Activated T-cell treated with anti-CD3 and anti-CD28 coated beads, Interleukin-2, amount 50 U/mL, for 24 hours (primary cell): ENCODE data around the gene ZNF350.
A peak's percentile ranks its signal among the peaks of the same experiment; 100 is the strongest.
"Not testable (repeated sequence)": the region's sequence is repeated elsewhere in the genome, so short reads cannot be mapped to it uniquely, and the experiment has no call there.

Source experiments
- DNase-seq: peaks from one replicate; pipeline ENCODE4 v3.0.0-alpha.2; 2020
- H3K27ac Mint-ChIP-seq: 2 replicates; pipeline ENCODE4 v1.8.0; 2020; ENCODE audit warnings: mild to moderate bottlenecking, mixed read lengths
- H3K27me3 Mint-ChIP-seq: 2 replicates; pipeline ENCODE4 v1.8.0; 2020; ENCODE audit warnings: mixed read lengths
- H3K36me3 Mint-ChIP-seq: 2 replicates; pipeline ENCODE4 v1.8.0; 2020; ENCODE audit warnings: low read depth, mixed read lengths
- H3K4me1 Mint-ChIP-seq: 2 replicates; pipeline ENCODE4 v1.8.0; 2020; ENCODE audit warnings: low read depth, mixed read lengths
- H3K4me3 Mint-ChIP-seq: 2 replicates; pipeline ENCODE4 v1.8.0; 2020; ENCODE audit warnings: mild to moderate bottlenecking, moderate library complexity, mixed read lengths
- H3K9me3 Mint-ChIP-seq: 2 replicates; pipeline ENCODE4 v1.8.0; 2020; ENCODE audit warnings: mixed read lengths

ZNF350 gene

GRCh38 chr19:51986309-51987291 is at the start of gene ZNF350:
TSS of gene ZNF350 (minus strand) at chr19:51986840. CDS start at chr19:51974360, 12,480 bp downstream.
- peaks cover 24% of the 10 kb centered on the region for H3K4me1 Mint-ChIP-seq
- H3K27me3 Mint-ChIP-seq, result no peaks in the 10 kb centered on the region
- H3K4me3 Mint-ChIP-seq, result peak within 1 kb of the TSS; percentile 97
- H3K36me3 Mint-ChIP-seq, result peaks cover 78% of the 10 kb centered on the region
- peaks cover 63% of the 10 kb centered on the region for H3K9me3 Mint-ChIP-seq
- peak; percentile 84 for DNase-seq
- H3K27ac Mint-ChIP-seq, result peak within 1 kb of the TSS; percentile 91

DNA sequence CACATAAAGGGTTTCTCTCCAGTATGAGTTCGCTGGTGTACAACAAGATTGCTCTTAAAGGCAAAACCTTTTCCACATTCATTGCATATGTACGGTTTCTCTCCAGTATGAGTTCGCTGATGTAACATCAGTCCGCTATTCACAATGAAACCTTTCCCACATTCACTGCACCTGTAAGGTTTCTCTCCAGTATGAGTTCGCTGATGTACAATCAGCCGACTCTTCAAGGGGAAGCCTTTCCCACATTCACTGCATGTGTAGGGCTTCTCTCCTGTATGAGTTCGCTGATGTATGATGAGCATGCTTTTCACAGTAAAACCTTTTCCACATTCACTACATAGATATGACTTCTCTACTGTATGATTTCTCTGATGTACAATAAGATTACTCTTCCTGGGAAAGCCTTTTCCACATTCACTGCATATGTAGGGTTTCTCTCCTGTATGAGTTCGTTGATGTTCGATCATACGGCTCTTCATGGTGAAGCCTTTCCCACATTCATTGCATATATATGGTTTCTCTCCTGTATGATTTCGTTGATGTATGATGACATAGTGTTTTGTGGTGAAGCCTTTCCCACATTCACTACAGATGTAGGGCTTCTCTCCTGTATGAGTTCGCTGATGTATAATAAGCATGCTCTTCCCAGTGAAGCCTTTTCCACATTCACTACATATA is 47.5 kb upstream of the ZNF350 start:
- Mint-ChIP-seq H3K4me3 (no peak overlapping the region), H3K36me3 (peaks cover 97% of the 10 kb centered on the region), H3K27me3 (no peaks in the 10 kb centered on the region), H3K27ac (no peak overlapping the region), H3K9me3 (peaks cover 71% of the 10 kb centered on the region), H3K4me1 (no peaks in the 10 kb centered on the region)
- DNase-seq, result no peak

DNA sequence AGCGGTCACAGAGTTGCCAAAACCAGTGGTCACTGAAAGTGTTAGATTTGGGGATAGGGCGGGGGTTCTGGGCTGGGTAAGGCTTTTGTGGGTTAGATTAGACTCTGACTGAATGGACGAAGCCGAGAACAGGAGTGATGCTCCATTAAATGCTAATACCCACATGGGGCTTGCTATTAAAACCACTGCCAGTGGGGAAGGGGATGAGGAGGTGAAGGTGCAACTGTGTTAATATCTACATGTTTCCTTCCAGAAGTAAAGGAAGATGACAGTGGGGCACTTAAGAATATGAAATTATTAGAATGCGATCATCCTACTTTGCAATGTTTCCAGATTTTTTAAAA is 42.1 kb upstream of the ZNF350 start:
- no peaks in the 10 kb centered on the region for H3K27me3 Mint-ChIP-seq
- H3K9me3 Mint-ChIP-seq, result peaks cover 73% of the 10 kb centered on the region
- H3K4me3 Mint-ChIP-seq, result peak overlapping the region; percentile 85
- peaks cover 97% of the 10 kb centered on the region for H3K36me3 Mint-ChIP-seq
- peak overlapping the region; percentile 88 for H3K27ac Mint-ChIP-seq
- peaks cover 32% of the 10 kb centered on the region for H3K4me1 Mint-ChIP-seq
- no peak for DNase-seq

GRCh38 chr19:52028027-52028779 is 41.6 kb upstream of the ZNF350 start, which contains the start of gene ZNF614:
TSS of gene ZNF614 (minus strand) at chr19:52028379. CDS start at chr19:52025745, 2,634 bp downstream.
- peaks cover 32% of the 10 kb centered on the region for H3K4me1 Mint-ChIP-seq
- H3K4me3 Mint-ChIP-seq, result peak within 1 kb of the TSS; percentile 85
- peak within 1 kb of the TSS; percentile 88 for H3K27ac Mint-ChIP-seq
- peak; percentile 93 for DNase-seq
- peaks cover 97% of the 10 kb centered on the region for H3K36me3 Mint-ChIP-seq
- H3K27me3 Mint-ChIP-seq, result no peaks in the 10 kb centered on the region
- H3K9me3 Mint-ChIP-seq, result peaks cover 73% of the 10 kb centered on the region

- peaks cover 73% of the 10 kb centered on the region for H3K9me3 Mint-ChIP-seq
- not testable (repeated sequence) for DNase-seq
These were observed 39.8 kb upstream of the ZNF350 start for GRCh38 chr19:52026255-52026990.

GRCh38 chr19:52024478-52024877 is 37.8 kb upstream of the ZNF350 start:
- not testable (repeated sequence) for H3K27ac Mint-ChIP-seq

More at GRCh38 chr19:52026255-52026990, 39.8 kb upstream of the ZNF350 start:
- H3K27me3 Mint-ChIP-seq, H3K27ac Mint-ChIP-seq: not testable (repeated sequence)
- H3K4me1 Mint-ChIP-seq, result peaks cover 33% of the 10 kb centered on the region
- H3K36me3 Mint-ChIP-seq, result peaks cover 97% of the 10 kb centered on the region
- H3K4me3 Mint-ChIP-seq, result peak overlapping the region; percentile 85

DNA sequence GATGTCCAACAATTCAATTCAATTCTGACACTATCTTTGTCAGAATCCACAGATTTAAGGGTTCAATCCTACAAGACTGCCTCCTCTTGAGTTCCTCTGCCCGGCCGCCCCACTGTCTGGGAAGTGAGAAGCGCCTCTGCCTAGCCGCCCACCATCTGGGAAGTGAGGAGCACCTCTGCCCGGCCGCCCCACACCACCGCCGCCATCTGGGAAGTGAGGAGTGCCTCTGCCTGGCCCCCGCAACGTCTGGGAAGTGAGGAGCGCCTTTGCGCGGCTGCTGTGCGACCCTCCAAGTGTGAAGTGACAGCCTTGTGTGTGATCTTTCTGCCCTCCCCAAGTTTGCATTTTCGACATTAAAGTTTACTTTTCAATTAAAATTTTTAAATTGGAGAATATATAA is 35.6 kb upstream of the ZNF350 start:
- no peak overlapping the region for H3K4me3 Mint-ChIP-seq
- H3K9me3 Mint-ChIP-seq, result peaks cover 78% of the 10 kb centered on the region
- H3K27ac Mint-ChIP-seq, result no peak overlapping the region
- no peaks in the 10 kb centered on the region for H3K27me3 Mint-ChIP-seq
- H3K36me3 Mint-ChIP-seq, result peaks cover 98% of the 10 kb centered on the region
- peaks cover 20% of the 10 kb centered on the region for H3K4me1 Mint-ChIP-seq
- no peak for DNase-seq

More at GRCh38 chr19:52024478-52024877, 37.8 kb upstream of the ZNF350 start:
- peaks cover 35% of the 10 kb centered on the region for H3K4me1 Mint-ChIP-seq
- DNase-seq, H3K27me3 Mint-ChIP-seq, H3K4me3 Mint-ChIP-seq: not testable (repeated sequence)
- peaks cover 76% of the 10 kb centered on the region for H3K9me3 Mint-ChIP-seq
- peaks cover 97% of the 10 kb centered on the region for H3K36me3 Mint-ChIP-seq

DNA sequence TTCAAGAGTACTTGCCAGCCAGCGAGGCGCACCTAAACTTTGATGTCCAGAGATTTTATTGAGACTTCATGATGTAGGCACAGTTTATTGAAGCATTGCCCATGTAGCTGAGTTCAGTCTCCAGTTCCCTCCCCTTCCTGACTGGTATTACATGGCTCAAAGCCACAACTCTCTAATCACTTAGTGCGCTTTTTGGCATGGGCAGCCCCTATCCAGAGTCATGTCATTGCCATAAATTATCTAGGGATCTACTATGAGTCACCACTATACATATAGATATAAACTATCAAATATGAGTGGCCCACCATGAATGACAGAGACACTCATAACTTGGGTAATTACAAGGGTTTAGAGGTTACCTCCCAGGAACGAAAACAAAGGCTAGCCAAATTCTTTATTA is 33.9 kb upstream of the ZNF350 start:
- H3K9me3 Mint-ChIP-seq, result peaks cover 78% of the 10 kb centered on the region
- H3K36me3 Mint-ChIP-seq, result peaks cover 98% of the 10 kb centered on the region
- H3K27me3 Mint-ChIP-seq, result no peaks in the 10 kb centered on the region
- no peak overlapping the region for H3K4me3 Mint-ChIP-seq
- H3K27ac Mint-ChIP-seq, result no peak overlapping the region
- no peak for DNase-seq
- H3K4me1 Mint-ChIP-seq, result peaks cover 5% of the 10 kb centered on the region

DNA sequence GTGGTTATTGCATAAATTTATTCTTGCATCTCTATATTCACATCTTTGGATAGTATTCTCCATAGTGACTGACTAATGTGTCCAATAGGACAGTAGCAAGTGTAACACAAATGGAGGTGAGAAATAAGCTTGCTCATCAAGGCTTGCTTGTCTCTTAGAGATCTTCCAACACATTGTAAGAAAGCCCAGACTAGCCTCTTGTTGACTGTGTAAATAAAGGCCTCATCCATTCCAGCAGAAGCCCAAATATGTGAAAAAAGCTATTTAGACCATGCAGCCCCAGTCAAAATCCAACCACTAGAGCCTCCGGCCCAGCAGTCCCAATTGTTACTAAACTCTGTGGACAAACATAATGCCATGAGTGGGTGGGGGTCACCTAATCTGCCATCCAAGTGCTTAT is 24.0 kb upstream of the ZNF350 start:
- Mint-ChIP-seq H3K9me3 (peaks cover 50% of the 10 kb centered on the region), H3K36me3 (peaks cover 92% of the 10 kb centered on the region), H3K27ac (no peak overlapping the region), H3K4me1 (peaks cover 18% of the 10 kb centered on the region), H3K4me3 (no peak overlapping the region), H3K27me3 (no peaks in the 10 kb centered on the region)
- DNase-seq, result no peak

DNA sequence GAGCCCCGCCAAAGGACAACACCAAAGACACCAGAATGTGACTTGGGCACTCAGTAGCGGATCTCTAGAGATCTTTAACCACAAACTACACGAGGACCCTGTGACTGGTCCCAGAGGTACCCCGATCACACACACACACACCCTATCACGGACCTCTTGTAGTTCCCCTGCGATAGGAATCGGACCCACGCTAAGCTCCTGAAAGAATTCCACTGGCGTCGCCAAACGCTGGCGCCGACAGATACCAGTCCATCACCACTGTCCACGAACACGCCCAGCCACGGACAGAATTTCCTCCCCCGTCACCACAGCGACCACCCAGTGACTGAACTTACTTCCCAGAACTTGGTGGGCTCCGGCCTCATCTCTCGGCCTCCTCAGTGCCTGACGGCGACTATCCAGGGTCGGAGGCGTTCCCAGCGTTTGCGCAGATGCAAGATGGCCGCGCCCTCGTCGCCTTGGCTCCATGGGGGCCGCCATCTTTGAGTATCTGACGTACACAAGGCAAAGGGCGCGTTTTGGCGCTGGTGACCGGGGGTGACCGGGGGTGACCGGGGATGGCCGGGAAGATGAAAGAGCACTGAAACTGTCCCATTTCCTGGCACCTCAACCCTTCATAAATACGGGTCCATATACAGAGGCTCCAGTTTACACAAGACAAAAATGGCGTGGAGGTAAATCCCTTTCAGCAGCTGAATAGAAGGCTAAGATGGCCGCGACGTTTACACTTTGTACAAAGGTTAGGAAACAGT is 21.3 kb upstream of the ZNF350 start, which contains the start of gene ZNF615:
Gene ZNF615 (minus strand): TSS at position 406 of the 752 bp plus-strand sequence. CDS start 4,500 bp downstream, outside the sequence.
- Mint-ChIP-seq H3K4me3 (peak within 1 kb of the TSS; percentile 90), H3K36me3 (peaks cover 91% of the 10 kb centered on the region), H3K9me3 (peaks cover 52% of the 10 kb centered on the region), H3K27ac (peak within 1 kb of the TSS; percentile 96), H3K4me1 (peaks cover 18% of the 10 kb centered on the region), H3K27me3 (no peaks in the 10 kb centered on the region)
- peak; percentile 93 for DNase-seq

- peaks cover 48% of the 10 kb centered on the region for H3K9me3 Mint-ChIP-seq
- no peaks in the 10 kb centered on the region for H3K27me3 Mint-ChIP-seq
- peak overlapping the region; percentile 90 for H3K4me3 Mint-ChIP-seq
- H3K36me3 Mint-ChIP-seq, result peaks cover 90% of the 10 kb centered on the region
- peak overlapping the region; percentile 96 for H3K27ac Mint-ChIP-seq
- H3K4me1 Mint-ChIP-seq, result peaks cover 18% of the 10 kb centered on the region
- peak; percentile 34 for DNase-seq
These were observed 20.8 kb upstream of the ZNF350 start for GRCh38 chr19:52007451-52007805.

GRCh38 chr19:51994048-51994644 is 7.5 kb upstream of the ZNF350 start:
- no peak for DNase-seq
- Mint-ChIP-seq H3K4me1 (no peaks in the 10 kb centered on the region), H3K9me3 (peaks cover 60% of the 10 kb centered on the region), H3K36me3 (peaks cover 88% of the 10 kb centered on the region), H3K27me3 (no peaks in the 10 kb centered on the region), H3K4me3 (no peak overlapping the region), H3K27ac (no peak overlapping the region)

DNA sequence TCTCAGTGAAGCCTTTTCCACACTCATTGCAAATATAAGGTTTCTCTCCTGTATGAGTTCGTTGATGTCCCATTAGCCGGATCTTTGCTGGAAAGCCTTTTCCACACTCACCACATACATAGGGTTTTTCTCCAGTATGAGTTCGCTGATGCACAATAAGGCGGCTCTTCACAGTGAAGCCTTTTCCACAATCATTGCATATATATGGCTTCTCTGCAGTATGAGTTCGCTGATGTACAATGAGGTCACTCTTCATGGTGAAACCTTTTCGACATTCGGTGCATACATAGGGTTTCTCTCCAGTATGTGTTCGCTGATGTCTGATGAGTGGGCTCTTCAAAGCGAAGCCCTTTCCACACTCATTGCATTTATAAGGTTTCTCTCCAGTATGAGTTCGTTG is 6.8 kb upstream of the ZNF350 start:
- H3K4me1 Mint-ChIP-seq, result no peaks in the 10 kb centered on the region

More for the DNA sequence above, 6.8 kb upstream of the ZNF350 start:
- Mint-ChIP-seq H3K36me3 (peaks cover 88% of the 10 kb centered on the region), H3K4me3 (no peak overlapping the region), H3K27me3 (no peaks in the 10 kb centered on the region), H3K27ac (no peak overlapping the region), H3K9me3 (peaks cover 63% of the 10 kb centered on the region)
- no peak for DNase-seq
